CD14-positive monocyte (primary cell): ENCODE measurements around the gene ABCA6. TPM values are rescaled to one million over a fixed set of nuclear protein-coding genes. Genes with fewer than 3 reads are reported as not detected.

Experiments
- DNase-seq, 3 donors: peaks; one replicate each; pipeline ENCODE4 v3.0.0-alpha.2; 2011 to 2022
- H2AFZ ChIP-seq: 2 replicates; pipeline ENCODE4 v1.6.0; 2012; ENCODE audit warnings: mild to moderate bottlenecking, low read depth, low read length, inconsistent platforms; ENCODE audit not compliant: insufficient read depth, poor library complexity, severe bottlenecking
- H3K27ac ChIP-seq, 2 donors: 1 replicate in 1 of 2; 2 replicates in 1 of 2; pipeline ENCODE4 v1.5.1; 2012 to 2013; ENCODE audit warnings: low read length in 2 of 2, control low read depth in 1 of 2, inconsistent platforms in 1 of 2, low read depth in 1 of 2, mild to moderate bottlenecking in 1 of 2
- H3K27me3 ChIP-seq, 2 donors: one replicate each; pipeline versions ENCODE4 v1.6.0 to v1.6.1; 2011 to 2013; ENCODE audit warnings: low read length in 2 of 2; ENCODE audit not compliant: control insufficient read depth in 2 of 2, insufficient read depth in 2 of 2
- H3K36me3 ChIP-seq, 2 donors: replicated peaks in 1 of 2; 1 replicate in 1 of 2; 2 replicates in 1 of 2; pipeline versions ENCODE4 v1.5.1 to v1.6.1; 2012 to 2013; ENCODE audit warnings: low read length in 2 of 2, control low read depth in 1 of 2, inconsistent platforms in 1 of 2, mild to moderate bottlenecking in 1 of 2; ENCODE audit not compliant: insufficient read depth in 2 of 2, control insufficient read depth in 1 of 2
- H3K4me1 ChIP-seq, 2 donors: 1 replicate in 1 of 2; 2 replicates in 1 of 2; pipeline versions ENCODE4 v1.5.1 to v1.6.1; 2012 to 2013; ENCODE audit warnings: low read length in 2 of 2, control low read depth in 1 of 2, inconsistent platforms in 1 of 2, mild to moderate bottlenecking in 1 of 2, moderate library complexity in 1 of 2; ENCODE audit not compliant: insufficient read depth in 2 of 2, control insufficient read depth in 1 of 2
- H3K4me2 ChIP-seq: replicated peaks from 2 replicates; pipeline ENCODE3; 2012; ENCODE audit warnings: low read length, moderate library complexity, mild to moderate bottlenecking; ENCODE audit not compliant: poor library complexity, severe bottlenecking; ENCODE audit errors: extremely low read depth
- H3K4me3 ChIP-seq, 3 experiments: fragments of 200-600 bp in 1 of 3; sonication (generic) in 1 of 3; replicated peaks in 1 of 3; 1 replicate in 2 of 3; 2 replicates in 1 of 3; pipeline ENCODE4 v1.5.1; 2011 to 2013; ENCODE audit warnings: low read length in 3 of 3, mild to moderate bottlenecking in 3 of 3, control low read depth in 2 of 3, low read depth in 2 of 3, inconsistent platforms in 1 of 3, moderate library complexity in 1 of 3
- H3K79me2 ChIP-seq: 2 replicates; pipeline ENCODE4 v1.6.0; 2012; ENCODE audit warnings: mild to moderate bottlenecking, control low read depth, inconsistent platforms, low read length, moderate library complexity; ENCODE audit not compliant: insufficient read depth
- H3K9ac ChIP-seq: 2 replicates; pipeline ENCODE4 v1.6.0; 2017; ENCODE audit warnings: low read length, mild to moderate bottlenecking; ENCODE audit not compliant: insufficient read depth, poor library complexity, severe bottlenecking
- H3K9me3 ChIP-seq, 2 donors: replicated peaks in 1 of 2; 1 replicate in 1 of 2; 2 replicates in 1 of 2; pipeline versions ENCODE4 v1.5.1 to v1.6.1; 2012 to 2013; ENCODE audit warnings: low read length in 2 of 2, control low read depth in 1 of 2; ENCODE audit not compliant: control insufficient read depth in 1 of 2, insufficient read depth in 1 of 2
- H4K20me1 ChIP-seq: 2 replicates; pipeline ENCODE4 v1.6.0; 2012; ENCODE audit warnings: mild to moderate bottlenecking, low read length, control low read depth, moderate library complexity; ENCODE audit not compliant: insufficient read depth
- H3K27ac Mint-ChIP-seq, 7 donors: one replicate each; pipeline ENCODE4 v1.8.0; 2020; ENCODE audit warnings: mild to moderate bottlenecking in 7 of 7, mixed read lengths in 7 of 7, moderate library complexity in 6 of 7, inconsistent platforms in 2 of 7
- H3K27me3 Mint-ChIP-seq, 3 donors: one replicate each; pipeline ENCODE4 v1.8.0; 2021 to 2022; ENCODE audit warnings: low read depth in 3 of 3, mild to moderate bottlenecking in 3 of 3, mixed read lengths in 3 of 3, moderate library complexity in 3 of 3, inconsistent platforms in 1 of 3
- H3K36me3 Mint-ChIP-seq, 2 donors: one replicate each; pipeline ENCODE4 v1.8.0; 2020; ENCODE audit warnings: mixed read lengths in 2 of 2, inconsistent platforms in 1 of 2, mild to moderate bottlenecking in 1 of 2
- H3K4me1 Mint-ChIP-seq: one replicate; pipeline ENCODE4 v1.8.0; 2020; ENCODE audit warnings: mild to moderate bottlenecking, mixed read lengths
- H3K4me3 Mint-ChIP-seq, 2 donors: one replicate each; pipeline ENCODE4 v1.8.0; 2020; ENCODE audit warnings: mild to moderate bottlenecking in 2 of 2, mixed read lengths in 2 of 2, moderate library complexity in 1 of 2
- H3K9me3 Mint-ChIP-seq, 7 donors: one replicate each; pipeline ENCODE4 v1.8.0; 2020 to 2022; ENCODE audit warnings: mixed read lengths in 7 of 7, mild to moderate bottlenecking in 6 of 7, moderate library complexity in 6 of 7, inconsistent platforms in 2 of 7
- CTCF ChIP-seq: fragments of 200-600 bp; IDR thresholded peaks from one replicate; pipeline ENCODE4 v1.8.0; 2022; ENCODE audit warnings: antibody characterized with exemption, mild to moderate bottlenecking
- WGBS: methylation state at CpG from one replicate; pipeline ENCODE4 v1.1.5; 2013; ENCODE audit warnings: missing lambda C conversion rate; ENCODE audit not compliant: insufficient coverage; 5-methylcytosine and 5-hydroxymethylcytosine counted together
- intact Hi-C, 2 donors: fragments of 100-400 bp; cut with micrococcal nuclease; formaldehyde crosslinking; loops; one replicate each; pipeline versions ENCODE4 v1.15.0 to v1.15.1; 2023
- polyA plus RNA-seq, 3 donors: library from polyadenylated mRNA; depleted of rRNA in 1 of 3; unstranded in 2 of 3; stranded (reverse) in 1 of 3; fragments of 300-500 nt in 2 of 3; fragments of >200 nt in 1 of 3; fragmentation: Illumina TruSeq in 2 of 3; gene quantifications; 1 replicate in 2 of 3; 2 replicates in 1 of 3; pipeline ENCODE4 v1.2.3, GENCODE V29; 2012 to 2021

Gene ABCA6
- polyA plus RNA-seq, 3 donors: 0.52 to 0.93 (median 0.76) TPM

- no peak overlapping the region for H3K27ac Mint-ChIP-seq
- no peak overlapping the region for H3K27ac ChIP-seq
Observed at GRCh38 chr17:69159418-69159817, 17.7 kb upstream of the ABCA6 start.

GRCh38 chr17:69154267-69154666 is 12.6 kb upstream of the ABCA6 start:
- H3K27ac Mint-ChIP-seq: no peak overlapping the region
- Histone ChIP-seq H3K27me3 (no peaks in the 10 kb centered on the region), H3K27ac (no peak overlapping the region), H3K79me2 (no peaks in the 10 kb centered on the region), H3K36me3 (no peaks in the 10 kb centered on the region), H3K4me2 (no peak overlapping the region), H3K4me3 (no peak overlapping the region), H3K9ac (no peak overlapping the region), H4K20me1 (no peaks in the 10 kb centered on the region), H2AFZ (no peak overlapping the region), H3K9me3 (no peaks in the 10 kb centered on the region), H3K4me1 (no peaks in the 10 kb centered on the region)
- peaks cover 0 to 3% (median 2%) of the 10 kb centered on the region in 7 donors for H3K9me3 Mint-ChIP-seq
- H3K27me3 Mint-ChIP-seq: no peaks in the 10 kb centered on the region
- WGBS: no CpG with 5 or more reads among the region's 2 CpGs
- no peak for DNase-seq
- TF ChIP-seq CTCF: no peak
- no peaks in the 10 kb centered on the region for H3K4me1 Mint-ChIP-seq
- H3K36me3 Mint-ChIP-seq: no peaks in the 10 kb centered on the region
- intact Hi-C loops: no loop called here
- H3K4me3 Mint-ChIP-seq: no peak overlapping the region

More at GRCh38 chr17:69159418-69159817, 17.7 kb upstream of the ABCA6 start:
- intact Hi-C loops: no loop called here
- no peaks in the 10 kb centered on the region for H3K36me3 ChIP-seq
- Mint-ChIP-seq H3K4me3 (no peak overlapping the region), H3K27me3 (no peaks in the 10 kb centered on the region), H3K4me1 (no peaks in the 10 kb centered on the region), H3K9me3 (peaks cover 2 to 6% (median 3%) of the 10 kb centered on the region in 7 donors), H3K36me3 (no peaks in the 10 kb centered on the region)
- no peaks in the 10 kb centered on the region for H4K20me1 ChIP-seq
- no peak for TF ChIP-seq CTCF
- no peak overlapping the region for H3K4me2 ChIP-seq
- H3K9ac ChIP-seq: no peak overlapping the region
- no peak overlapping the region for H2AFZ ChIP-seq
- H3K4me1 ChIP-seq: no peaks in the 10 kb centered on the region
- no peak overlapping the region for H3K4me3 ChIP-seq
- no peaks in the 10 kb centered on the region for H3K9me3 ChIP-seq
- DNase-seq: no peak
- no peaks in the 10 kb centered on the region for H3K79me2 ChIP-seq
- H3K27me3 ChIP-seq: no peaks in the 10 kb centered on the region
